HepG2 (cell line): Measurements from ENCODE around the gene PTPN2. TPM values are rescaled to one million over a fixed set of nuclear protein-coding genes. Genes with fewer than 3 reads are reported as not detected.

ENCODE experiments used
- GATA4 ChIP-seq: sonication (generic); IDR thresholded peaks from 2 replicates; pipeline ENCODE4 v1.6.1; 2016; ENCODE audit warnings: antibody characterized with exemption, low read depth, borderline replicate concordance
- HBP1 ChIP-seq: IDR thresholded peaks from 2 replicates; pipeline ENCODE4 v1.6.1; 2016; ENCODE audit warnings: low read depth, control low read depth
- HIVEP1 ChIP-seq: sonication (generic); formaldehyde crosslinking; IDR thresholded peaks from 2 replicates; pipeline ENCODE4 v1.4.0; 2020; ENCODE audit warnings: mild to moderate bottlenecking, missing genetic modification reagents
- HMG20B ChIP-seq: conservative IDR thresholded peaks from 2 replicates; pipeline ENCODE4 v1.6.1; 2016; ENCODE audit warnings: missing genetic modification reagents, missing compliant biosample characterization
- MYC ChIP-seq: sonication (generic); formaldehyde crosslinking; IDR thresholded peaks from 2 replicates; pipeline ENCODE4 v1.9.0; 2021; ENCODE audit warnings: missing genetic modification reagents, borderline replicate concordance
- NRL ChIP-seq: sonication (generic); formaldehyde crosslinking; IDR thresholded peaks from 2 replicates; pipeline ENCODE4 v1.5.0; 2020; ENCODE audit warnings: missing genetic modification reagents, mild to moderate bottlenecking, moderate library complexity, borderline replicate concordance
- PRDM10 ChIP-seq: sonication (generic); formaldehyde crosslinking; IDR thresholded peaks from 2 replicates; pipeline ENCODE4 v1.4.0; 2020; ENCODE audit warnings: low read depth, missing genetic modification reagents
- RBM22 ChIP-seq: fragments of 200-400 bp; formaldehyde crosslinking; optimal IDR thresholded peaks from 2 replicates; pipeline ENCODE3; 2017; ENCODE audit warnings: mild to moderate bottlenecking, low read length, moderate library complexity
- REL ChIP-seq: sonication (generic); formaldehyde crosslinking; conservative IDR thresholded peaks from 2 replicates; pipeline ENCODE4 v1.8.0; 2022; ENCODE audit warnings: mild to moderate bottlenecking, missing genetic modification reagents, moderate library complexity
- SOX5 ChIP-seq: IDR thresholded peaks from 2 replicates; pipeline ENCODE4 v1.6.1; 2016; ENCODE audit warnings: borderline replicate concordance
- SPEN ChIP-seq: sonication (generic); formaldehyde crosslinking; IDR thresholded peaks from 2 replicates; pipeline ENCODE4 v1.5.1; 2020; ENCODE audit warnings: low read depth, mild to moderate bottlenecking, missing genetic modification reagents
- SRF ChIP-seq: IDR thresholded peaks from 2 replicates; pipeline ENCODE4 v1.6.1; 2011; ENCODE audit warnings: mild to moderate bottlenecking, low read depth, low read length, moderate library complexity
- TBX3 ChIP-seq: fragments of 450-650 bp; IDR thresholded peaks from 2 replicates; pipeline ENCODE4 v1.6.1; 2017; ENCODE audit warnings: antibody characterized with exemption, mild to moderate bottlenecking, inconsistent platforms, borderline replicate concordance
- ZFAT ChIP-seq: sonication (generic); formaldehyde crosslinking; conservative IDR thresholded peaks from 2 replicates; pipeline ENCODE4 v1.8.1; 2023; ENCODE audit warnings: missing genetic modification reagents, inconsistent platforms
- ZFP91 ChIP-seq: sonication (generic); formaldehyde crosslinking; IDR thresholded peaks from 2 replicates; pipeline ENCODE4 v1.9.0; 2022; ENCODE audit warnings: missing genetic modification reagents, mild to moderate bottlenecking, borderline replicate concordance
- ZKSCAN8 ChIP-seq: IDR thresholded peaks from 2 replicates; pipeline ENCODE4 v1.6.1; 2016; ENCODE audit warnings: borderline replicate concordance, missing genetic modification reagents, missing compliant biosample characterization
- ZMYM2 ChIP-seq: sonication (generic); formaldehyde crosslinking; IDR thresholded peaks from 2 replicates; pipeline ENCODE4 v1.8.0; 2022; ENCODE audit warnings: mild to moderate bottlenecking, missing genetic modification reagents
- ZNF354B ChIP-seq: sonication (generic); formaldehyde crosslinking; IDR thresholded peaks from 2 replicates; pipeline ENCODE4 v1.8.0; 2022; ENCODE audit warnings: mild to moderate bottlenecking, missing genetic modification reagents
- polyA plus RNA-seq, 8 experiments: library from polyadenylated mRNA; depleted of rRNA in 3 of 8; stranded (reverse) in 7 of 8; unstranded in 1 of 8; fragments of >200 nt; fragmentation: Illumina TruSeq in 4 of 8; extraction: Trizol in 4 of 8; gene quantifications; 2 replicates each; pipeline versions ENCODE4 v1.2.1 to v1.2.3, GENCODE V29; 2011 to 2016; ENCODE audit warnings: low read depth in 4 of 8, missing spikeins in 1 of 8, mixed read lengths in 1 of 8; ENCODE audit not compliant: insufficient read depth in 1 of 8
- total RNA-seq, 5 experiments: library from RNA; depleted of rRNA; stranded (reverse); fragments of >200 nt; fragmentation: Illumina TruSeq; extraction: Trizol; gene quantifications; 2 replicates each; pipeline ENCODE4 v1.2.3, GENCODE V29; 2016; ENCODE audit warnings: low read depth in 1 of 5
- TF ChIP-seq, protein P1 (sequence below): sonication (generic); formaldehyde crosslinking; IDR thresholded peaks from 2 replicates; pipeline ENCODE4 v1.5.0; 2020; ENCODE audit warnings: mild to moderate bottlenecking, missing genetic modification reagents, moderate library complexity
- TF ChIP-seq, protein P2 (sequence below): sonication (generic); formaldehyde crosslinking; IDR thresholded peaks from 2 replicates; pipeline ENCODE4 v1.4.0; 2020; ENCODE audit warnings: missing genetic modification reagents, low read depth, mild to moderate bottlenecking, borderline replicate concordance

Gene PTPN2
- total and polyA plus RNA-seq, 2 of the 13 experiments (the other 11 are each of a cell fraction or from before 2014, with no cell fraction given), result 24.9 to 41.5 TPM

GRCh38 chr18:12883684-12884405 is at the start of gene PTPN2 (continued):
- no peak for TF ChIP-seq PRDM10 (CRISPR knock-in tag)
- no peak for TF ChIP-seq ZNF354B
- TF ChIP-seq ZMYM2 (CRISPR knock-in tag), result no peak
- no peak for TF ChIP-seq TBX3
- peak; percentile 74; the same call in 1 of the 2 replicates for TF ChIP-seq GATA4
- TF ChIP-seq, protein P1, sequence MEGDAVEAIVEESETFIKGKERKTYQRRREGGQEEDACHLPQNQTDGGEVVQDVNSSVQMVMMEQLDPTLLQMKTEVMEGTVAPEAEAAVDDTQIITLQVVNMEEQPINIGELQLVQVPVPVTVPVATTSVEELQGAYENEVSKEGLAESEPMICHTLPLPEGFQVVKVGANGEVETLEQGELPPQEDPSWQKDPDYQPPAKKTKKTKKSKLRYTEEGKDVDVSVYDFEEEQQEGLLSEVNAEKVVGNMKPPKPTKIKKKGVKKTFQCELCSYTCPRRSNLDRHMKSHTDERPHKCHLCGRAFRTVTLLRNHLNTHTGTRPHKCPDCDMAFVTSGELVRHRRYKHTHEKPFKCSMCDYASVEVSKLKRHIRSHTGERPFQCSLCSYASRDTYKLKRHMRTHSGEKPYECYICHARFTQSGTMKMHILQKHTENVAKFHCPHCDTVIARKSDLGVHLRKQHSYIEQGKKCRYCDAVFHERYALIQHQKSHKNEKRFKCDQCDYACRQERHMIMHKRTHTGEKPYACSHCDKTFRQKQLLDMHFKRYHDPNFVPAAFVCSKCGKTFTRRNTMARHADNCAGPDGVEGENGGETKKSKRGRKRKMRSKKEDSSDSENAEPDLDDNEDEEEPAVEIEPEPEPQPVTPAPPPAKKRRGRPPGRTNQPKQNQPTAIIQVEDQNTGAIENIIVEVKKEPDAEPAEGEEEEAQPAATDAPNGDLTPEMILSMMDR (CRISPR knock-in tag), result no peak
- peak; percentile 44; the same call in 1 of the 2 replicates for TF ChIP-seq SOX5 (CRISPR knock-in tag)
- TF ChIP-seq HMG20B, result no peak
- peak; percentile 67; the same call in 1 of the 2 replicates for TF ChIP-seq NRL (CRISPR knock-in tag)
- TF ChIP-seq ZFAT (CRISPR knock-in tag), result no peak
- TF ChIP-seq REL (CRISPR knock-in tag), result no peak
- no peak for TF ChIP-seq HBP1 (CRISPR knock-in tag)
- TF ChIP-seq MYC, result peak; percentile 92
- 0 out of 2 replicates have a peak, but pooled peaks have one; percentile 44 for TF ChIP-seq HIVEP1 (CRISPR knock-in tag)
- TF ChIP-seq RBM22, result no peak
- TF ChIP-seq SPEN (CRISPR knock-in tag), result peak; percentile 47; the same call in 1 of the 2 replicates
- TF ChIP-seq ZKSCAN8 (CRISPR knock-in tag), result peak; percentile 33; the same call in 1 of the 2 replicates
- TF ChIP-seq SRF, result no peak
- TF ChIP-seq ZFP91 (CRISPR knock-in tag), result peak; percentile 92
- TF ChIP-seq, protein P2, sequence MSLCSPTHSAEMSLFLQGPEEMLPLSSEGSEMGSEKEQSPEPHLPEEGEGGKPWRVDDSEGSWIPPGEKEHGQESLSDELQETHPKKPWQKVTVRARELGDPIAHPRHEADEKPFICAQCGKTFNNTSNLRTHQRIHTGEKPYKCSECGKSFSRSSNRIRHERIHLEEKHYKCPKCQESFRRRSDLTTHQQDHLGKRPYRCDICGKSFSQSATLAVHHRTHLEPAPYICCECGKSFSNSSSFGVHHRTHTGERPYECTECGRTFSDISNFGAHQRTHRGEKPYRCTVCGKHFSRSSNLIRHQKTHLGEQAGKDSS (CRISPR knock-in tag), result no peak
